Endothelial cell of umbilical vein (primary cell): ENCODE measurements around the gene C20orf202. TPM values are rescaled to one million over a fixed set of nuclear protein-coding genes. Genes with fewer than 3 reads are reported as not detected.

Experiments
- BruUV-seq: library from RNA; stranded (reverse); fragments of 400-500 nt; replicated peaks from 2 replicates; lab custom pipeline; 2021; lab: Mats Ljungman, UMichigan
- CTCF ChIA-PET: fragments of 300-600, 350-600 bp; sonication (Branson Sonifier 250); formaldehyde crosslinking; loops from one replicate; lab custom pipeline; 2021; ENCODE audit warnings: antibody characterized with exemption, inconsistent platforms; lab: Charles Lee
- POLR2A ChIA-PET: fragments of 300-600, 350-600 bp; sonication (Branson Sonifier 250); formaldehyde crosslinking; loops from one replicate; lab custom pipeline; 2021; ENCODE audit warnings: antibody characterized with exemption, inconsistent platforms; lab: Charles Lee
- DNase-seq: peaks from one replicate; pipeline ENCODE4 v3.0.0-alpha.2; 2011; ENCODE audit warnings: low read depth, low spot score
- FAIRE-seq: peaks from 2 replicates; lab custom pipeline; 2011; peaks lifted over from hg19 to GRCh38; lab: Jason Lieb, UNC
- H2AFZ ChIP-seq: 2 replicates; pipeline ENCODE4 v1.6.0; 2012; ENCODE audit warnings: low read depth, low read length, control low read depth, inconsistent platforms
- H3K27ac ChIP-seq: 2 replicates; pipeline ENCODE4 v1.5.1; 2011; ENCODE audit warnings: low read depth, mild to moderate bottlenecking, control low read depth, low read length, moderate library complexity; ENCODE audit not compliant: insufficient read depth
- H3K27me3 ChIP-seq, 2 experiments: 2 replicates each; pipeline versions ENCODE4 v1.6.0 to v1.6.1; 2011; ENCODE audit warnings: low read length in 2 of 2, mixed read lengths in 1 of 2; ENCODE audit not compliant: control insufficient read depth in 2 of 2, insufficient read depth in 2 of 2
- H3K36me3 ChIP-seq, 2 experiments: 2 replicates in 1 of 2; 3 replicates in 1 of 2; pipeline ENCODE4 v1.5.1; 2011; ENCODE audit warnings: low read length in 2 of 2, mild to moderate bottlenecking in 1 of 2, moderate library complexity in 1 of 2; ENCODE audit not compliant: control insufficient read depth in 2 of 2, insufficient read depth in 2 of 2; ENCODE audit errors: extremely low read depth in 1 of 2
- H3K4me1 ChIP-seq: 3 replicates; pipeline ENCODE4 v1.5.1; 2011; ENCODE audit warnings: mild to moderate bottlenecking, low read length; ENCODE audit not compliant: control insufficient read depth, insufficient read depth; ENCODE audit errors: extremely low read depth
- H3K4me2 ChIP-seq: 2 replicates; pipeline ENCODE4 v1.6.1; 2011; ENCODE audit warnings: low read length, control low read depth, mixed read lengths; ENCODE audit not compliant: insufficient read depth
- H3K4me3 ChIP-seq, 3 experiments: fragments of 200-600 bp in 1 of 3; sonication (generic), shearing (Covaris generic) in 1 of 3; replicated peaks in 1 of 3; 2 replicates each; pipeline ENCODE4 v1.5.1; 2011 to 2016; ENCODE audit warnings: control low read depth in 3 of 3, low read length in 3 of 3, mild to moderate bottlenecking in 2 of 3, inconsistent platforms in 1 of 3, low read depth in 1 of 3, moderate library complexity in 1 of 3; ENCODE audit not compliant: insufficient read depth in 1 of 3
- H3K79me2 ChIP-seq: 2 replicates; pipeline ENCODE4 v1.6.0; 2012; ENCODE audit warnings: low read length, inconsistent platforms; ENCODE audit not compliant: control insufficient read depth, insufficient read depth
- H3K9ac ChIP-seq: replicated peaks from 2 replicates; pipeline ENCODE3; 2011; ENCODE audit warnings: low read length, control low read depth; ENCODE audit not compliant: insufficient read depth; ENCODE audit errors: extremely low read depth
- H3K9me1 ChIP-seq: replicated peaks from 3 replicates; pipeline ENCODE4 v1.6.0; 2011; ENCODE audit warnings: mild to moderate bottlenecking, low read length; ENCODE audit not compliant: control insufficient read depth, insufficient read depth; ENCODE audit errors: extremely low read depth
- H3K9me3 ChIP-seq: replicated peaks from 2 replicates; pipeline ENCODE4 v1.5.1; 2012; ENCODE audit warnings: low read length, inconsistent platforms; ENCODE audit not compliant: control insufficient read depth, insufficient read depth
- H4K20me1 ChIP-seq: replicated peaks from 2 replicates; pipeline ENCODE3; 2011; ENCODE audit warnings: mild to moderate bottlenecking, low read length; ENCODE audit not compliant: control insufficient read depth, insufficient read depth; ENCODE audit errors: extremely low read depth
- EZH2 ChIP-seq: IDR thresholded peaks from 2 replicates; pipeline ENCODE4 v1.6.1; 2012; ENCODE audit warnings: borderline replicate concordance, low read depth, mild to moderate bottlenecking, moderate library complexity, low read length, inconsistent platforms; ENCODE audit not compliant: severe bottlenecking
- FOS ChIP-seq: IDR thresholded peaks from 2 replicates; pipeline ENCODE4 v1.6.1; 2011; ENCODE audit warnings: mild to moderate bottlenecking, low read length, moderate library complexity, borderline replicate concordance; ENCODE audit not compliant: insufficient read depth
- GATA2 ChIP-seq: IDR thresholded peaks from 2 replicates; pipeline ENCODE4 v1.7.0; 2011; ENCODE audit warnings: low read depth, mild to moderate bottlenecking, moderate library complexity, mixed read lengths, low read length; ENCODE audit not compliant: insufficient read length, insufficient read depth
- JUN ChIP-seq: IDR thresholded peaks from 2 replicates; pipeline ENCODE4 v1.6.1; 2011; ENCODE audit warnings: borderline replicate concordance, low read depth; ENCODE audit not compliant: insufficient read length, insufficient read depth
- MYC ChIP-seq: IDR thresholded peaks from one replicate; pipeline ENCODE4 v1.6.1; 2011; ENCODE audit warnings: mild to moderate bottlenecking, low read depth, low read length
- POLR2A ChIP-seq: IDR thresholded peaks from 2 replicates; pipeline ENCODE4 v1.6.1; 2012; ENCODE audit warnings: low read depth, mild to moderate bottlenecking, control low read depth, low read length
- POLR2AphosphoS5 ChIP-seq: IDR thresholded peaks from 2 replicates; pipeline ENCODE4 v1.6.1; 2012; ENCODE audit warnings: low read depth, mild to moderate bottlenecking, control low read depth, low read length, moderate library complexity; ENCODE audit not compliant: insufficient read depth
- dilution Hi-C: fragments of 300-500 bp; cut with MboI; formaldehyde crosslinking; loops from one replicate; pipeline ENCODE4 v1.15.0; 2019; ENCODE audit warnings: low sequenced_read_pairs; ENCODE audit not compliant: extremely low pct_ligation_motif_present
- intact Hi-C: fragments of 100-400 bp; cut with micrococcal nuclease; formaldehyde crosslinking; loops from one replicate; pipeline ENCODE4 v1.10.0; 2022
- polyA plus RNA-seq, 4 experiments: library from polyadenylated mRNA; depleted of rRNA in 3 of 4; stranded (reverse) in 3 of 4; unstranded in 1 of 4; fragments of >200 nt; gene quantifications; 2 replicates each; pipeline versions ENCODE4 v1.2.1 to v1.2.3, GENCODE V29; 2011 to 2012; ENCODE audit warnings: missing spikeins in 1 of 4
- total RNA-seq: library from RNA; stranded (reverse); gene quantifications from 2 replicates; pipeline ENCODE4 v1.2.3, GENCODE V29; 2021
- TF ChIP-seq, protein P1 (sequence below): IDR thresholded peaks from 2 replicates; pipeline ENCODE4 v1.6.1; 2011; ENCODE audit not compliant: insufficient read depth, insufficient read length
- TF ChIP-seq, protein P2 (sequence below), 2 donors: IDR thresholded peaks; 1 replicate in 1 of 2; 2 replicates in 1 of 2; pipeline ENCODE4 v1.5.1; 2011; ENCODE audit warnings: low read length in 2 of 2, mild to moderate bottlenecking in 2 of 2, moderate library complexity in 2 of 2, control low read depth in 1 of 2, inconsistent platforms in 1 of 2, low read depth in 1 of 2; ENCODE audit not compliant: insufficient read depth in 1 of 2; ENCODE audit errors: extremely low read depth in 1 of 2

Gene C20orf202
- total and polyA plus RNA-seq, 2 donors (not counting 3 experiments of a cell fraction or from before 2014, with no cell fraction given) = not detected

DNA sequence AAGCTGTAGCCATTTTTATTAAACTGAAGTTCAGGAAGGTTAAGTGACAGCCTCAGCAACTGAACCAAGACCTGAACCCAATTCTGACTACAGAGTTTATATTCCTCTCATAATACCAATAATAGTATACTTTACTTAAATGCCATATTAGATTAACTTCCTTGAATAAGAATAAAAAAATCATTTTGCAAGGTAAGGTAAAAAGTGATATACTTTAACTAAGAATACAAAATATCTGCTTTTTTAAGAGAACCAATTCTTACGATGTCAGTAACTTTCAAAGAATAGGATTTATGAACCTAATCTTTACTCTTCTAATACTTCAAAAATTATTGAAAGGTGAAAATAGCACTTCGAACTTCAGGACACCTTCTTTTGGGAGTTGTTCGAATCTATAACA is 26.3 kb downstream of the C20orf202 start:
- no peaks in the 10 kb centered on the region for H3K9me3 ChIP-seq
- no peak for DNase-seq
- H3K4me1 ChIP-seq = peaks cover 6% of the 10 kb centered on the region
- H3K4me3 ChIP-seq = no peak overlapping the region
- no peak overlapping the region for H3K9ac ChIP-seq
- BruUV-seq = no TSS peak
- no peaks in the 10 kb centered on the region for H3K79me2 ChIP-seq
- peaks cover 0 to 25% of the 10 kb centered on the region in 2 experiments for H3K27me3 ChIP-seq
- H3K9me1 ChIP-seq = no peaks in the 10 kb centered on the region
- CTCF ChIA-PET = interaction anchor here (1.3 kb wide), 1 partner anchor 10 kb away, joined by 3 read pairs; no protein-coding TSS in a partner anchor
- TF ChIP-seq EZH2 = no peak
- H3K36me3 ChIP-seq = no peaks in the 10 kb centered on the region
- H3K4me2 ChIP-seq = no peak overlapping the region
- dilution Hi-C loops = no loop called here
- intact Hi-C loops = loop anchor here (5.0 kb wide), 5 partner anchors 38 to 163 kb away; partner anchors contain the start of genes FKBP1A, PSMF1 and SNPH
- H2AFZ ChIP-seq = no peak overlapping the region
- POLR2A ChIA-PET = no interaction called here
- H3K27ac ChIP-seq = no peak overlapping the region
- H4K20me1 ChIP-seq = no peaks in the 10 kb centered on the region
- no peak for FAIRE-seq

DNA sequence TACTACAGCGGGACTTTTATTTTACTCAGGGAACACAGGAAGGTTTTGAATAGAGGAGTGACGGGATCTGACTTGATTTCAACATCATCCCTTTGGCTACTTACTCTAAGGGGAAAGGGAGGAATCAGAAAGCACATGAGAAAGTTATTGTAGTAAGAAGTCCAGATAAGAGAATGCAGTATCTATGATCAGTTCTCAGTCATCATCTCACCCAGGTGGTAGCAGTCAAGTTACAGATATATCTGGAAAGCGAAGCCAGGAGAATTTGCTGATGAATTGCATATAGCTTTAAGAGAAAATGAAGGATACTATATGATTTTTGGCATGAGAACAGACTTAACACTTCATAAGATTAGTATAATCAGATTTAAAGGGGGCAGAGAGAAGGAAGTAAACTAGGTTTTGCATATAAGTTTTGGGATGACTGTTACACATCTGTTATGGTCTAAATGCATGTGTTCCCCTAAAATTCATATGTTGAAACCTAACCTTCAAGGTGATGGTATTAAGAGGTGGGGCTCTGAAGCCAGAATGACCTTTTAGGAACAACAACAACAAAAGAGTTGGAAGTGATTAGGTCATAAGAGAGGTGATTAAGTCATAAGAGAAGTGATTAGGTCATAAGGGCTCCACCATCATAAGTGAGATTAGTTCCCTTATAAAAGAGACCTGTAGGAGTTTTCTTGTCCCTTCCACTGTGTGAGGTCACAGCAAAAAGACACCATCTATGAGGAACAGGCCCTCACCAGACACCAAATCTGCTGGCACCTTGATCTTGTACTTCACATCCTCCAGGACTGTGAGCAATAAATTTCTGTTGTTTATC is 29.2 kb downstream of the C20orf202 start:
- ChIA-PET POLR2A (no interaction called here), CTCF (no interaction called here)
- H3K9ac ChIP-seq = no peak overlapping the region
- H3K36me3 ChIP-seq = no peaks in the 10 kb centered on the region
- FAIRE-seq = no peak
- H4K20me1 ChIP-seq = no peaks in the 10 kb centered on the region
- H3K9me1 ChIP-seq = no peaks in the 10 kb centered on the region
- no peak overlapping the region for H2AFZ ChIP-seq
- H3K79me2 ChIP-seq = no peaks in the 10 kb centered on the region
- no peaks in the 10 kb centered on the region for H3K9me3 ChIP-seq
- H3K4me1 ChIP-seq = no peaks in the 10 kb centered on the region
- no TSS peak for BruUV-seq
- no peak overlapping the region for H3K4me2 ChIP-seq
- DNase-seq = no peak
- H3K27ac ChIP-seq = no peak overlapping the region
- no peak overlapping the region for H3K4me3 ChIP-seq
- dilution Hi-C loops (no loop called here), intact Hi-C loops (no loop called here)
- H3K27me3 ChIP-seq = peaks cover 0 to 17% of the 10 kb centered on the region in 2 experiments
- no peak for TF ChIP-seq FOS
- no peak for TF ChIP-seq JUN
- no peak for TF ChIP-seq POLR2AphosphoS5
- TF ChIP-seq EZH2 = no peak
- TF ChIP-seq, protein P1, sequence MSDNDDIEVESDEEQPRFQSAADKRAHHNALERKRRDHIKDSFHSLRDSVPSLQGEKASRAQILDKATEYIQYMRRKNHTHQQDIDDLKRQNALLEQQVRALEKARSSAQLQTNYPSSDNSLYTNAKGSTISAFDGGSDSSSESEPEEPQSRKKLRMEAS = no peak
- no peak for TF ChIP-seq MYC
- TF ChIP-seq POLR2A = no peak
- TF ChIP-seq GATA2 = no peak
- TF ChIP-seq, protein P2, sequence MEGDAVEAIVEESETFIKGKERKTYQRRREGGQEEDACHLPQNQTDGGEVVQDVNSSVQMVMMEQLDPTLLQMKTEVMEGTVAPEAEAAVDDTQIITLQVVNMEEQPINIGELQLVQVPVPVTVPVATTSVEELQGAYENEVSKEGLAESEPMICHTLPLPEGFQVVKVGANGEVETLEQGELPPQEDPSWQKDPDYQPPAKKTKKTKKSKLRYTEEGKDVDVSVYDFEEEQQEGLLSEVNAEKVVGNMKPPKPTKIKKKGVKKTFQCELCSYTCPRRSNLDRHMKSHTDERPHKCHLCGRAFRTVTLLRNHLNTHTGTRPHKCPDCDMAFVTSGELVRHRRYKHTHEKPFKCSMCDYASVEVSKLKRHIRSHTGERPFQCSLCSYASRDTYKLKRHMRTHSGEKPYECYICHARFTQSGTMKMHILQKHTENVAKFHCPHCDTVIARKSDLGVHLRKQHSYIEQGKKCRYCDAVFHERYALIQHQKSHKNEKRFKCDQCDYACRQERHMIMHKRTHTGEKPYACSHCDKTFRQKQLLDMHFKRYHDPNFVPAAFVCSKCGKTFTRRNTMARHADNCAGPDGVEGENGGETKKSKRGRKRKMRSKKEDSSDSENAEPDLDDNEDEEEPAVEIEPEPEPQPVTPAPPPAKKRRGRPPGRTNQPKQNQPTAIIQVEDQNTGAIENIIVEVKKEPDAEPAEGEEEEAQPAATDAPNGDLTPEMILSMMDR (IDR thresholded peaks at IDR 0.05; ENCODE audit: extremely low read depth in 1 of 2, insufficient read depth in 1 of 2, low read depth in 1 of 2, low read length in 2 of 2) = no peak
